Kidney glomerular epithelial cell (primary cell): ENCODE measurements around the gene MYO3B.
"Not testable (repeated sequence)": the region's sequence is repeated elsewhere in the genome, so short reads cannot be mapped to it uniquely, and the experiment has no call there.

ENCODE experiments used
- DNase-seq: peaks from one replicate; lab custom pipeline; 2025; lab: John Stamatoyannopoulos, UW

The MYO3B gene

GRCh38 chr2:170468557-170468956, 290.6 kb downstream of the MYO3B start:
- no peak for DNase-seq

DNA sequence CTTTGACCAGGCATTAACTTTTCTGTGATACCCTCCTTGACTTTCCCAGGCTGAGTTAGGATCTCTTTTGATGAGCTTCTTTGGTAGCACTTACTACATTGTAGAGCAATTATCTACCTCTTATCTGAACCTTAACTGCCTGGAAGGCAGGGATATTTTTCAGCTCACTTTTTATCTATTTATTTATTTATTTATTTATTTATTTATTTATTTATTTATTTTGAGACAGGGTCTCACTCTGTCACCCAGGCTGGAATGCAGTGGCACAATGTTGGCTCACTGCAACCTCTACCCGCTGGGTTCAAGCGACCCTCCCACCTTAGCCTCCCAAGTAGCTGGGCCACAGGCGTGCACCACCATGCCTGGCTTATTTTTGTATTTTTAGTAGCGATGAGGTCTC, 294.6 kb downstream of the MYO3B start:
- DNase-seq = not testable (repeated sequence)

DNA sequence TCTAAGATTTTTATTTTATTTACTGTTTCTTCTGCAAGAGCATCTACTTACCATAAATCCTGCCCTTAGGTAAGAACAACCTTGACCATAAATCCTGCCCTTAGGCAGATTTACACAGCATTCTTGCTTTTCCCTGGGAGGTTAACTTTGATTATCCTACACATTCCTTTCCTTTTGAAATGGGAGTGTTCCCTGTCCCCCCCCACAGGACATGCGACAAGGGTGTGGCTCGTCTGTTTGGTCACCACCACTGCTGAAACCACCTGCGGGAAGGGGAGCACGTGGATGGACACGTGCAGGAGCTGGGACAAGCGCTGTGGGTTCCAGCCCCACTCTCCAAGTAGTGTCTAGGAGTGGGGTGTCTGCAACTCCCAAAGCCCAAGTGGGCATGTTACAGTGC, 297.9 kb downstream of the MYO3B start:
- DNase-seq = no peak

DNA sequence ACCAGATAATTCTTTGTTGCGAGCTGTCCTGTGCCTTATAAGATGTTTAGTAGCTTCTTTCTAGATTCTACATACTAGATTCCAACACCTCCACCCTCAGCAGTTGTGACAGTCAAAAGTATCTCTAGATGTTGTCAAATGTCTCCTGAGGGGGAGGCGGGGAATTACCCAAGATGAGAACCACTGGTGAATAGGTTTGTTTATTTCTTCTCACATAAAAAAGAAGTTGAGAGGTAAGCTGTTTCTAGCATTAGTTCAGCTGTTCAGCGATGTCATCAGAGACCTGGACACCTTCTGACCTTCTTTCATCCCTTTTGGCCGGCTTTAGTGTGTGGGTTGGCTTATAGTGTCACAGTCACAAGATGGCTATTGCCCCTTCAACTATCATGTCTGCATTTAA, 299.7 kb downstream of the MYO3B start:
- no peak for DNase-seq

- DNase-seq = no peak
Observed at GRCh38 chr2:170481201-170481600, 303.3 kb downstream of the MYO3B start.

GRCh38 chr2:170484552-170484951, 306.6 kb downstream of the MYO3B start:
- DNase-seq = no peak

GRCh38 chr2:170485254-170486026, 307.5 kb downstream of the MYO3B start:
- no peak for DNase-seq

- no peak for DNase-seq
Observed at GRCh38 chr2:170486730-170487129, 308.8 kb downstream of the MYO3B start.

DNA sequence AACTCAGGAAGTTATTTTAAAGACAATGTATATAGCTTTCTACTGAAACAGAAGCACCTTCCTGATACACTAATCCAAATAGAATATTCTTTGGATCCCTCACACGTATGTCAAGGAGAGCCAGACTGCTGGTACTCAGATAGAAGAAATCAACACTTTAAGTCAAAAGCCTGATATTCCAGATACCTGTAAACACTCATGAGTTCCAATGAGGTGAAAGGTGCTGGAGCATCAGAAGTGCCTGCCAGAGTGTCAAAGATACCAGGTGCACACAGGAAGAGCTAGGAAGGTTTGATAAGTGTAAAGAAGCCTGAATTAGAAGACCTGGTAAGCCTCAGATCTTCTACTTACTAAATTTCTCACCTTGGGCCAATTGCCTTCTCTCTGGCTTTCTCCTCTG, 310.9 kb downstream of the MYO3B start:
- DNase-seq = no peak

DNA sequence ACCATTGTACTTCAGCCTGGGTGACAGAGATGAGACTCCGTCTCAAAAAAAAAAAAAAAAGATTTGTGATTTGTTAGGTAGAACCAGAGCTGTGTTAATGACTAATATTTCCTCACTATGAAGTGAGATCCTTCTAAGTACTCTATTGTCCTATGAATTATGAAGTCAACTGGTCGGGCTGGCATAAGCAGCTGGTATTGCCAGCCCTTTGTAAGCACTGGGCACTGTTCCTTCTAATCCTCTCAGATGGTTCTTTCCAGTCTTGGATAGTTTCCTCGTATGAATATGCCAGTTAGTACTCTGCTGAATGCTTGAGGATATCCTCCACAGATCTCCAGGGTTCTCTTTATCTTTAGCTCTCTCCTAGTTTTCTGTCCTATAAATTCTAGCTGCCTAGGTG, 314.1 kb downstream of the MYO3B start:
- DNase-seq = no peak

GRCh38 chr2:170493426-170494097, 315.6 kb downstream of the MYO3B start:
- no peak for DNase-seq

DNA sequence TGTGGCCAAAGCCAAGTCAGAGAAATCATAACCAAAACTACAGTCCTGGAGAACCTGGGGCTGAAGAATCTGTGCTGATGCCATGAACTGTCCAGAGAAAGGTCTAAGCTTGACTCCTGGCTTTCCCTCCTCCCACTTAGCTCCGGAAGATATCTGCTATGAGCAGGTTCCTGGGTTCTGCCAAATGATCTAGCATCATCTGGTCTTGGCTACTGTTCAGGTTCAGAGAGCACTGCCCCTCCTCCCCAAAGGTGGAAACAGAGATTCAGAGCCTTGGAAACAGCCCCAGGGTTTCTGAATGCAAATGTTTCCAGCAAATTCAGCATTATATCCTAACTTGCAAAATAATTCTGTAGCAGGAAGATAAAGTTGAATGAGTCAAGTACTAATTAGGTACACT, 317.9 kb downstream of the MYO3B start:
- DNase-seq = no peak

DNA sequence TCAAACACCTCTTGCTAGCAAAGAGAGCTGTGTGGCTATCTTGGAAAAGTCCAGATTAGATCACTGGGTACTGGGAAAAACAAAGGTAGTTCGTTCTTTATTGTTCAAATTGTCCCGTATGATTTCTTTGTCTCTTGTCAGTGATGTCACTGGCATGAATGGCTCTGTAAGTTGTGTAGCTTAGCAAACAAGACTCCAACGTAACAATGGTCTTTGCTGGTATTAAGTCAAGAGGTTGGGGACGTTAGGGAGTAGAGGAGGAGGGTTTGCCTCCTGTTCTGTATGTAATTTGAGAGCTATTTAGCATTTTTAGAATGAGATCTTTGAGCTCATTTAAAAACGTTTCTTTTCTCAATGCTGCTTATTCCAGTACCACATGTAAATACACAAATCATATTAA, 320.7 kb downstream of the MYO3B start:
- no peak for DNase-seq

- no peak for DNase-seq
Observed at GRCh38 chr2:170500104-170500503, 322.2 kb downstream of the MYO3B start.

GRCh38 chr2:170500770-170501169, 322.8 kb downstream of the MYO3B start:
- DNase-seq = no peak

DNA sequence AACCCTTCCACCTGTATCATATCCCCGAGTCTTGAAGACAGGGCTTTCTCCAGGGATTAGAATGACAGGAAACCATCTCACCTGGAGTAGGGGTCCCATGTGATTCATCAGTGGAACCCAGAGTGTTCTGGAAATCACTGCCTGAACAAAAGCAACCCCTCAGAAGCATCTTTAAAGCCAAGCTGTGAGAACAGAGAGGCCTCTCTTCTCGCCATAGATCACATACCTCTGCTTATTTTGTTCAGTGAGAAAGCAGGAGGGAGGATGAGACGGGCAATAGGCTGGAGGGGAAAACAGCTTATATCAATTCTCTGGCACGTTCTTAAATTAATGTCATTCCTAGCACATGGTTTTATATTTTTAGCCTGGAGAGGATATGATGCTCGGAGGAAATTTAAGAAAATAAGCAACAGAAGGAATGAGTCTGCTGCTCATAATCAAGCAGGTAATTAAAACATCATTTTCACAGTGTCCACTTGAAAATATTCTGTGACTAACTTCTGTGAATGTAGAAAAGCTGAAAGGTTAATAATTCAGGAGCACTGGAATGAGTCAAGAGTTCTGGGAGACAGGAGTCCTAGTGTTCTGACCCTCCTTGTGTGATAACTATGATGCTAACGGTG, 323.6 kb downstream of the MYO3B start:
- DNase-seq = no peak

GRCh38 chr2:170502361-170503130, 324.6 kb downstream of the MYO3B start:
- no peak for DNase-seq

GRCh38 chr2:170503563-170503962, 325.6 kb downstream of the MYO3B start:
- no peak for DNase-seq

DNA sequence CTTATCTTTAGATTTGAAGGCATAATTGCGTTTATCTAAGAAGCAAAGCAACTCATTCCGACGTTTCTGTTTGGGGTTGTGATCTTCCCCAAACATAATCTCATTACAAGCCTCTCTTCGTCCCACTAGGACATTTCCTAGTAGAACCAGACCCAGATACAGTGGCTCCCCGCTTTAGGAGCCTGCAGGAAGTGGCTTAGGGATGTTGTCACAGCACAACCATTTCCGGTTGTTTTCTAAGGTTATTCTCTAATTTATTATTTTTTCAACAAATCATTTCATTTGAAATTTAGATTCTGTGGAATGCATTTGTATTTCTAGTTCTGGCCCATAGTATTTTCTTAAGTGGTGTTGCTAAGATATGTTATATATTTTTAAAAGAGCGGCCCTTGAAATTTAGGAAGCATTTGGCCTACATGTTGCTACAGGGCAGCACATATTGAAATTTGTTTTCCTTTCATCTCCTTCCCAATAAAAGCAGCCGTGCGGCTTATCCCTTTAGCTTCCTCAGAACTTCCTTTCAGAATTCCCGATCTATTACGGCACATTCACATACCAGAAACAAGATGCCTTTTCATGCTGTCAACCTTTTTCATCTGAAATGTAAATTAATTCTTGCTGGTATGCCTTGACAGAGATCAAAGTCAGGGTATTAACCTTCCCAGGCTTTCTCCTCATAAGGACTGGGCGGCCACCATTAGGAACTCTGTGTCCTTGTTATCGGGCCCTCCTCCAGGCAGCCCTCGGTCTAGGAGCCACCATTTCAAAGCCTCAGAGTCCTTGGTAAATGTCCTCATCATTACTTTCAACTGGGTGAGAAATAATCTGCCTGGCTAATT, 326.2 kb downstream of the MYO3B start:
- DNase-seq = no peak

GRCh38 chr2:170504810-170505145, 326.8 kb downstream of the MYO3B start:
- no peak for DNase-seq

GRCh38 chr2:170505631-170506275, 327.8 kb downstream of the MYO3B start:
- DNase-seq = no peak
